ENCODE measurements around the gene LPP.
"Not testable (repeated sequence)": the region's sequence is repeated elsewhere in the genome, so short reads cannot be mapped to it uniquely, and the experiment has no call there.

LPP gene

GRCh38 chr3:188434594-188434993 lies 280.6 kb downstream of the LPP start:
- no peak for DNase-seq (ENCODE audit: low read depth)
- H3K4me3 ChIP-seq (ENCODE audit: low read depth, low read length): no peak overlapping the region

GRCh38 chr3:188435266-188435665 lies 281.3 kb downstream of the LPP start:
- H3K4me3 ChIP-seq (ENCODE audit: low read depth, low read length): no peak overlapping the region
- no peak for DNase-seq (ENCODE audit: low read depth)

GRCh38 chr3:188437926-188438325 lies 284.0 kb downstream of the LPP start:
- no peak for DNase-seq (ENCODE audit: low read depth)
- no peak overlapping the region for H3K4me3 ChIP-seq (ENCODE audit: low read depth, low read length)

- H3K4me3 ChIP-seq (ENCODE audit: low read depth, low read length): no peak overlapping the region
- no peak for DNase-seq (ENCODE audit: low read depth)
Observed at GRCh38 chr3:188439080-188439479, 285.1 kb downstream of the LPP start.

GRCh38 chr3:188440340-188440972 lies 286.5 kb downstream of the LPP start:
- no peak for DNase-seq (ENCODE audit: low read depth)
- no peak overlapping the region for H3K4me3 ChIP-seq (ENCODE audit: low read depth, low read length)

- no peak overlapping the region for H3K4me3 ChIP-seq (ENCODE audit: low read depth, low read length)
- no peak for DNase-seq (ENCODE audit: low read depth)
Observed at GRCh38 chr3:188442430-188442829, 288.5 kb downstream of the LPP start.

- not testable (repeated sequence) for H3K4me3 ChIP-seq (ENCODE audit: low read depth, low read length); DNase-seq (ENCODE audit: low read depth)
Observed at GRCh38 chr3:188445175-188445574, 291.2 kb downstream of the LPP start.

GRCh38 chr3:188446014-188446413 lies 292.1 kb downstream of the LPP start:
- no peak overlapping the region for H3K4me3 ChIP-seq (ENCODE audit: low read depth, low read length)
- no peak for DNase-seq (ENCODE audit: low read depth)

- DNase-seq (ENCODE audit: low read depth): no peak
- no peak overlapping the region for H3K4me3 ChIP-seq (ENCODE audit: low read depth, low read length)
Observed at GRCh38 chr3:188446766-188447165, 292.8 kb downstream of the LPP start.

GRCh38 chr3:188448813-188449212 lies 294.9 kb downstream of the LPP start:
- no peak overlapping the region for H3K4me3 ChIP-seq (ENCODE audit: low read depth, low read length)
- no peak for DNase-seq (ENCODE audit: low read depth)

- H3K4me3 ChIP-seq (ENCODE audit: low read depth, low read length): no peak overlapping the region
- DNase-seq (ENCODE audit: low read depth): no peak
Observed at GRCh38 chr3:188449421-188449820, 295.5 kb downstream of the LPP start.

- no peak for DNase-seq (ENCODE audit: low read depth)
- H3K4me3 ChIP-seq (ENCODE audit: low read depth, low read length): no peak overlapping the region
Observed at GRCh38 chr3:188452158-188452772, 298.3 kb downstream of the LPP start.

GRCh38 chr3:188453431-188454384 lies 299.8 kb downstream of the LPP start:
- H3K4me3 ChIP-seq (ENCODE audit: low read depth, low read length): no peak overlapping the region
- DNase-seq (ENCODE audit: low read depth): no peak

GRCh38 chr3:188455748-188456147 lies 301.8 kb downstream of the LPP start:
- DNase-seq (ENCODE audit: low read depth): no peak
- no peak overlapping the region for H3K4me3 ChIP-seq (ENCODE audit: low read depth, low read length)

GRCh38 chr3:188458756-188459155 lies 304.8 kb downstream of the LPP start:
- no peak for DNase-seq (ENCODE audit: low read depth)

GRCh38 chr3:188465311-188465710 lies 311.4 kb downstream of the LPP start:
- H3K4me3 ChIP-seq (ENCODE audit: low read depth, low read length): no peak overlapping the region
- DNase-seq (ENCODE audit: low read depth): no peak

More at GRCh38 chr3:188458756-188459155, 304.8 kb downstream of the LPP start:
- no peak overlapping the region for H3K4me3 ChIP-seq (ENCODE audit: low read depth, low read length)

GRCh38 chr3:188468196-188468595 lies 314.2 kb downstream of the LPP start:
- H3K4me3 ChIP-seq (ENCODE audit: low read depth, low read length): no peak overlapping the region
- no peak for DNase-seq (ENCODE audit: low read depth)

GRCh38 chr3:188468662-188469061 lies 314.7 kb downstream of the LPP start:
- DNase-seq (ENCODE audit: low read depth): peak; percentile 9

GRCh38 chr3:188469228-188469885 lies 315.4 kb downstream of the LPP start:
- DNase-seq (ENCODE audit: low read depth): peak; percentile 16
- H3K4me3 ChIP-seq (ENCODE audit: low read depth, low read length): no peak overlapping the region

More at GRCh38 chr3:188468662-188469061, 314.7 kb downstream of the LPP start:
- H3K4me3 ChIP-seq (ENCODE audit: low read depth, low read length): no peak overlapping the region

Data from skeletal muscle cell (primary cell).